HEK293 (cell line): ENCODE measurements around the gene CNNM1.

Experiments used
- CTCF ChIA-PET: fragments of 350-600 bp; formaldehyde crosslinking; extraction: SDS; loops from one replicate; lab custom pipeline; 2021; ENCODE audit warnings: antibody characterized with exemption; lab: Yijun Ruan, JAX
- POLR2A ChIA-PET: fragments of 300-600 bp; formaldehyde crosslinking; extraction: SDS; loops from one replicate; lab custom pipeline; 2020; ENCODE audit warnings: antibody characterized with exemption, inconsistent platforms; lab: Yijun Ruan, JAX
- H3K27ac ChIP-seq: fragments of 200-500 bp; sonication (Bioruptor generic); 2 replicates; pipeline ENCODE4 v1.5.1; 2014; ENCODE audit warnings: low read depth, low read length, control low read depth, inconsistent platforms; ENCODE audit errors: extremely low read depth
- H3K36me3 ChIP-seq, 2 experiments: fragments of 200-500 bp in 1 of 2; sonication (Bioruptor generic) in 1 of 2; 1 replicate in 1 of 2; 2 replicates in 1 of 2; pipeline ENCODE4 v1.5.1; 2014 to 2017; ENCODE audit warnings: inconsistent platforms in 2 of 2, low read length in 2 of 2; ENCODE audit not compliant: control insufficient read depth in 2 of 2, insufficient read depth in 1 of 2
- H3K4me1 ChIP-seq: fragments of 200-500 bp; sonication (Bioruptor generic); 2 replicates; pipeline ENCODE4 v1.5.1; 2014; ENCODE audit warnings: mild to moderate bottlenecking, low read length, inconsistent platforms; ENCODE audit not compliant: control insufficient read depth, insufficient read depth
- H3K4me3 ChIP-seq: 2 replicates; pipeline ENCODE4 v1.5.1; 2011; ENCODE audit warnings: low read depth, mild to moderate bottlenecking, control low read depth, low read length, moderate library complexity
- H3K9me3 ChIP-seq: fragments of 200-500 bp; sonication (Bioruptor generic); 2 replicates; pipeline ENCODE4 v1.5.1; 2014; ENCODE audit warnings: low read depth, low read length, inconsistent platforms; ENCODE audit not compliant: control insufficient read depth, insufficient read depth
- GLIS1 ChIP-seq: fragments of 450-650 bp; formaldehyde crosslinking; IDR thresholded peaks from 2 replicates; pipeline ENCODE4 v1.5.1; 2016; ENCODE audit warnings: missing biosample characterization, missing genetic modification characterization
- HIC1 ChIP-seq: fragments of 450-650 bp; formaldehyde crosslinking; IDR thresholded peaks from 2 replicates; pipeline ENCODE4 v1.5.1; 2016; ENCODE audit warnings: missing biosample characterization, missing genetic modification characterization
- IKZF3 ChIP-seq: fragments of 450-650 bp; IDR thresholded peaks from 2 replicates; pipeline ENCODE4 v1.5.0; 2018; ENCODE audit warnings: missing biosample characterization, mild to moderate bottlenecking, missing genetic modification characterization, moderate library complexity
- KLF10 ChIP-seq: fragments of 450-650 bp; IDR thresholded peaks from 2 replicates; pipeline ENCODE4 v1.5.1; 2018; ENCODE audit warnings: missing biosample characterization, mild to moderate bottlenecking, missing genetic modification characterization
- PATZ1 ChIP-seq: fragments of 450-650 bp; formaldehyde crosslinking; IDR thresholded peaks from 2 replicates; pipeline ENCODE4 v1.5.1; 2016; ENCODE audit warnings: missing biosample characterization, missing genetic modification characterization
- PRDM2 ChIP-seq: fragments of 450-650 bp; formaldehyde crosslinking; IDR thresholded peaks from 2 replicates; pipeline ENCODE4 v1.5.1; 2016; ENCODE audit warnings: missing biosample characterization, missing genetic modification characterization, borderline replicate concordance
- ZEB2 ChIP-seq: fragments of 450-650 bp; formaldehyde crosslinking; IDR thresholded peaks from 2 replicates; pipeline ENCODE4 v1.5.1; 2016; ENCODE audit warnings: missing biosample characterization, missing genetic modification characterization
- ZNF174 ChIP-seq: fragments of 450-650 bp; formaldehyde crosslinking; IDR thresholded peaks from 2 replicates; pipeline ENCODE4 v1.5.0; 2017; ENCODE audit warnings: missing biosample characterization, mild to moderate bottlenecking, missing genetic modification characterization
- ZNF23 ChIP-seq: fragments of 450-650 bp; formaldehyde crosslinking; IDR thresholded peaks from 2 replicates; pipeline ENCODE4 v1.5.1; 2016; ENCODE audit warnings: missing biosample characterization, missing genetic modification characterization, borderline replicate concordance
- ZNF239 ChIP-seq: fragments of 450-650 bp; formaldehyde crosslinking; IDR thresholded peaks from 2 replicates; pipeline ENCODE4 v1.5.1; 2016; ENCODE audit warnings: missing biosample characterization, missing genetic modification characterization
- ZNF548 ChIP-seq: fragments of 450-650 bp; formaldehyde crosslinking; IDR thresholded peaks from 2 replicates; pipeline ENCODE4 v1.5.1; 2016; ENCODE audit warnings: missing biosample characterization, missing genetic modification characterization
- ZNF549 ChIP-seq: fragments of 450-650 bp; IDR thresholded peaks from 2 replicates; pipeline ENCODE4 v1.5.1; 2018; ENCODE audit warnings: missing biosample characterization, missing genetic modification characterization, mild to moderate bottlenecking, inconsistent platforms, moderate library complexity
- ZNF610 ChIP-seq: fragments of 450-650 bp; formaldehyde crosslinking; IDR thresholded peaks from 2 replicates; pipeline ENCODE4 v1.5.1; 2016; ENCODE audit warnings: missing biosample characterization, missing genetic modification characterization, borderline replicate concordance
- ZNF670 ChIP-seq: fragments of 450-650 bp; formaldehyde crosslinking; IDR thresholded peaks from 2 replicates; pipeline ENCODE4 v1.5.1; 2016; ENCODE audit warnings: missing biosample characterization, missing genetic modification characterization, low read depth
- ZNF747 ChIP-seq: fragments of 450-650 bp; formaldehyde crosslinking; IDR thresholded peaks from 2 replicates; pipeline ENCODE4 v1.5.1; 2016; ENCODE audit warnings: missing biosample characterization, missing genetic modification characterization
- ZNF785 ChIP-seq: fragments of 450-650 bp; formaldehyde crosslinking; IDR thresholded peaks from 2 replicates; pipeline ENCODE4 v1.5.1; 2016; ENCODE audit warnings: missing biosample characterization, missing genetic modification characterization
- ZNF830 ChIP-seq: fragments of 450-650 bp; IDR thresholded peaks from 2 replicates; pipeline ENCODE4 v1.5.0; 2018; ENCODE audit warnings: missing biosample characterization, missing genetic modification characterization, low read depth, mild to moderate bottlenecking, moderate library complexity
- ZNF843 ChIP-seq: fragments of 450-650 bp; formaldehyde crosslinking; IDR thresholded peaks from 2 replicates; pipeline ENCODE4 v1.5.1; 2016; ENCODE audit warnings: missing biosample characterization, missing genetic modification characterization
- ZSCAN18 ChIP-seq: fragments of 450-650 bp; formaldehyde crosslinking; IDR thresholded peaks from 2 replicates; pipeline ENCODE4 v1.5.1; 2016; ENCODE audit warnings: missing biosample characterization, missing genetic modification characterization
- ZSCAN30 ChIP-seq: fragments of 450-650 bp; IDR thresholded peaks from 2 replicates; pipeline ENCODE4 v1.5.1; 2018; ENCODE audit warnings: missing biosample characterization, mild to moderate bottlenecking, missing genetic modification characterization, moderate library complexity
- TF ChIP-seq, protein P1 (sequence below): fragments of 450-650 bp; formaldehyde crosslinking; IDR thresholded peaks from 2 replicates; pipeline ENCODE4 v1.5.1; 2016; ENCODE audit warnings: missing biosample characterization, missing genetic modification characterization

Gene CNNM1

GRCh38 chr10:99432881-99433280, 103.7 kb downstream of the CNNM1 start (continued):
- no peak for TF ChIP-seq PRDM2
- TF ChIP-seq PATZ1 = no peak
- TF ChIP-seq, protein P1, sequence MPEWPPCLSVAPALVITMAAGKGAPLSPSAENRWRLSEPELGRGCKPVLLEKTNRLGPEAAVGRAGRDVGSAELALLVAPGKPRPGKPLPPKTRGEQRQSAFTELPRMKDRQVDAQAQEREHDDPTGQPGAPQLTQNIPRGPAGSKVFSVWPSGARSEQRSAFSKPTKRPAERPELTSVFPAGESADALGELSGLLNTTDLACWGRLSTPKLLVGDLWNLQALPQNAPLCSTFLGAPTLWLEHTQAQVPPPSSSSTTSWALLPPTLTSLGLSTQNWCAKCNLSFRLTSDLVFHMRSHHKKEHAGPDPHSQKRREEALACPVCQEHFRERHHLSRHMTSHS (tag by site-specific recombination) = no peak
- TF ChIP-seq KLF10 (tag by site-specific recombination) = no peak
- no peak for TF ChIP-seq GLIS1 (tag by site-specific recombination)
- no peak for TF ChIP-seq ZNF174 (tag by site-specific recombination)
- no peak for TF ChIP-seq ZNF747 (tag by site-specific recombination)
- TF ChIP-seq ZNF549 (tag by site-specific recombination) = no peak
- no peak for TF ChIP-seq ZSCAN18 (tag by site-specific recombination)
- TF ChIP-seq ZNF830 (tag by site-specific recombination) = no peak

DNA sequence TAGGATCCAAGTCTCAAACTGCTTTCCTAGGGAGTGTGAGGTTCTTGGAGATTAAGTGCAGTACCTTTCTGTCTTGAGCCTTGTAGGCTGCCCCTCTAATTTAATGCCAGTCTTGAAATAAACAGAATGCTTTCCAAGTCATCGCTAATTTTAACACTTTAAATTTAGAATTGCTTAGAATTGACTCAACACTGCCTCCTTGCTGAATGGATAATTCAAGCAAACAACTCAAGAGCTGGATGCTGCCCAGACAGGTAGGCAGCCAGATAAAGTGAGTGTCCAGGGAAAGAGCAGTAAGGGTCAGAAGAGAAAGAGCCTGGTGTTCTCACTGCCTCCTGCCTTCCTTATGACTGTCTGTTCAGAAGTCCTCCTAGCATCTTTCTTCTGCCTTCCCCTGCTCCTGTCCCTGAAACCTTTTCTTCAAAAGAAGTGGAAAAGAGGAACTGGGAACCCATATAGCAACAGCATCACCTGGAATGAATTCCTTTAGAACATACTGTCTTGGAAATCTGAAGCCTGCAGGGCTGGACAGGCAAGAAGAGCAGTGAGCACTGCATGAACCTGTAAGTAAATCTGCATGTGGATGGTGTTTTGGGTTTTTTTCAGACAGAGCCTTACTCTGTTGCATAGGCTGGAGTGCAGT, 104.3 kb downstream of the CNNM1 start:
- POLR2A ChIA-PET = no interaction called here
- CTCF ChIA-PET = interaction anchor here (0.6 to 4.6 kb wide), 10 partner anchors 16 to 685 kb away, joined by 3 to 104 read pairs (median 6); partner anchors contain the start of gene SLC25A28

More for the DNA sequence above, 104.3 kb downstream of the CNNM1 start:
- Histone ChIP-seq H3K36me3 (peaks cover 2 to 14% of the 10 kb centered on the region in 2 experiments), H3K4me1 (peaks cover 9% of the 10 kb centered on the region; the same call in 1 of the 2 replicates), H3K4me3 (no peak overlapping the region), H3K27ac (no peak overlapping the region), H3K9me3 (no peaks in the 10 kb centered on the region)
- TF ChIP-seq ZNF843 (tag by site-specific recombination) (no peak), ZNF670 (tag by site-specific recombination) (no peak), ZEB2 (tag by site-specific recombination) (no peak), ZNF548 (tag by site-specific recombination) (no peak), PATZ1 (no peak), HIC1 (tag by site-specific recombination) (no peak), ZNF239 (tag by site-specific recombination) (no peak), IKZF3 (tag by site-specific recombination) (no peak), ZNF23 (tag by site-specific recombination) (no peak), ZNF610 (no peak), ZSCAN30 (tag by site-specific recombination) (no peak), ZNF785 (no peak)
